ENCODE results near the gene CD70.
"Not testable (repeated sequence)": the region's sequence is repeated elsewhere in the genome, so short reads cannot be mapped to it uniquely, and the experiment has no call there.

- TF ChIP-seq CTCF, POLR2A (IDR thresholded peaks at IDR 0.05): not testable (repeated sequence)
Measured at GRCh38 chr19:6601537-6602052, 10.6 kb upstream of the CD70 start.

Data from testis (tissue), 2 donors.